Measurements from ENCODE around the gene KIAA1614. TPM values are rescaled to one million over a fixed set of nuclear protein-coding genes. Genes with fewer than 3 reads are reported as not detected.

KIAA1614 gene
- total RNA-seq, 2 experiments from 2014 or later = 0.06 to 0.80 TPM

DNA sequence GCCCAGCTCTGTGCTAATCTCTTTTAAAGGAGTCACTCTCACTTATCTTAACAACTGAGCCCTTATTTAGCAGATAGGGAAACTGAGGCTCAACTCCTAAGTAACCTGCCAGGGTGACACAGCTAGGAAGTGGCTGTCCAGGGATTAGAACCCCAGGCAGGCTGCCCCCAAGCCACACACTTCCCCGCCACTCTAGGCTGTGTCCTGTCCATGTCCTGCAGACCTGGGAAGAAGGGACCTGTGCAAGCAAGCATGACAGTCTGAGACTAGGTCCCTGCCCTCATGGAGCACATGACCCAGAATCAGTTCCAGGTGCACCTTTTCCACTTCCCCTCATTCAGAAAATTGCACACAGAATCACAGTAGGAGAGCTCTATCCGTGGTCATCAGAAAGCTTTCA is 12.2 kb downstream of the KIAA1614 start:
- POLR2A ChIA-PET = interaction anchor here (0.8 to 0.9 kb wide), 2 partner anchors 11 to 15 kb away, joined by 3 read pairs; no protein-coding TSS in a partner anchor
- CTCF ChIA-PET (ENCODE audit: unreplicated experiment) = interaction anchor here (0.6 kb wide), 1 partner anchor 207 kb away, joined by 3 read pairs; no protein-coding TSS in a partner anchor

GRCh38 chr1:180925471-180926051 is 12.9 kb downstream of the KIAA1614 start:
- POLR2A ChIA-PET = interaction anchor here (0.6 to 0.8 kb wide), 2 partner anchors 10 to 98 kb away, joined by 3 to 5 read pairs; no protein-coding TSS in a partner anchor
- intact Hi-C loops (cut with micrococcal nuclease; ENCODE audit: unreplicated experiment) = no loop called here
- TF ChIP-seq CTCF (conservative IDR thresholded peaks at IDR 0.05; ENCODE audit: low read length) = no peak
- TF ChIP-seq EZH2phosphoT487 (IDR thresholded peaks at IDR 0.05; ENCODE audit: borderline replicate concordance, low read depth, low read length) = no peak

More for the DNA sequence above, 12.2 kb downstream of the KIAA1614 start:
- Histone ChIP-seq H3K9me3 (ENCODE audit: low read length) (no peaks in the 10 kb centered on the region), H3K79me2 (ENCODE audit: insufficient read depth, low read depth, low read length) (no peaks in the 10 kb centered on the region), H3K27ac (ENCODE audit: low read depth, low read length, poor library complexity, severe bottlenecking) (no peak overlapping the region), H4K20me1 (ENCODE audit: insufficient read depth, low read length) (no peaks in the 10 kb centered on the region), H2AFZ (ENCODE audit: low read length) (no peak overlapping the region), H3K4me2 (ENCODE audit: low read length) (no peak overlapping the region), H3K36me3 (ENCODE audit: insufficient read depth, low read length) (no peaks in the 10 kb centered on the region), H3K9me2 (ENCODE audit: insufficient read depth, low read length) (no peaks in the 10 kb centered on the region), H3K4me1 (ENCODE audit: insufficient read depth, low read length, poor library complexity, severe bottlenecking) (no peaks in the 10 kb centered on the region), H3K4me3 (ENCODE audit: low read depth, low read length, poor library complexity, severe bottlenecking) (no peak overlapping the region)
- BruUV-seq (replicated peaks) = no TSS peak
- intact Hi-C loops (cut with micrococcal nuclease; ENCODE audit: unreplicated experiment) = no loop called here
- no peak for TF ChIP-seq EZH2phosphoT487 (IDR thresholded peaks at IDR 0.05; ENCODE audit: borderline replicate concordance, low read depth, low read length)
- no peak for TF ChIP-seq CTCF (conservative IDR thresholded peaks at IDR 0.05; ENCODE audit: low read length)
- no peak for DNase-seq (ENCODE audit: low spot score)

More at GRCh38 chr1:180925471-180926051, 12.9 kb downstream of the KIAA1614 start:
- Histone ChIP-seq H3K36me3 (ENCODE audit: insufficient read depth, low read length) (no peaks in the 10 kb centered on the region), H3K79me2 (ENCODE audit: insufficient read depth, low read depth, low read length) (no peaks in the 10 kb centered on the region), H3K9me3 (ENCODE audit: low read length) (no peaks in the 10 kb centered on the region), H2AFZ (ENCODE audit: low read length) (no peak overlapping the region), H4K20me1 (ENCODE audit: insufficient read depth, low read length) (no peaks in the 10 kb centered on the region), H3K4me2 (ENCODE audit: low read length) (no peak overlapping the region), H3K4me3 (ENCODE audit: low read depth, low read length, poor library complexity, severe bottlenecking) (no peak overlapping the region), H3K4me1 (ENCODE audit: insufficient read depth, low read length, poor library complexity, severe bottlenecking) (no peaks in the 10 kb centered on the region), H3K9me2 (ENCODE audit: insufficient read depth, low read length) (no peaks in the 10 kb centered on the region), H3K27ac (ENCODE audit: low read depth, low read length, poor library complexity, severe bottlenecking) (no peak overlapping the region)
- CTCF ChIA-PET (ENCODE audit: unreplicated experiment) = no interaction called here
- no TSS peak for BruUV-seq (replicated peaks)
- no peak for DNase-seq (ENCODE audit: low spot score)
